ENCODE results near the gene KRT40.

The KRT40 gene

DNA sequence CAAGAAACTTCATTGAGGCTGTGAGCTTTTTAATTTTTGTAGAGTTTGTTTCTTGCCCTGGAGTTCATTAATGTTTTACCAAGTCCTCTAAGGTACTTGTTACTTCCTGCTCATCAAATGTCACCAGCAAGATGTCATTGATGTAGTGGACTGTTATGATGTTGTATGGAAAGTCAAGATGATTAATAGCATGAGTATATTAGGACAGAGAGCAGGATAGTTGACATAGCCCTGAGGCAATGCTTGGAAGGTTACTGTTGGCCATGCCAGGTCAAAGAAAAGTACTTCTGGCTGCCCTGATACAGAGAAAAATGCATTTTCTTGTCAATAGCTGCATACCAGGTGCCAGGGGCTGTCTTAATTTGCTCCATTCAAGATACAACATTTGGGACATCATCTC, 36.2 kb upstream of the KRT40 start:
- no peak for TF ChIP-seq EZH2phosphoT487 (IDR thresholded peaks at IDR 0.05; ENCODE audit: low read depth)
- TF ChIP-seq, protein P1, sequence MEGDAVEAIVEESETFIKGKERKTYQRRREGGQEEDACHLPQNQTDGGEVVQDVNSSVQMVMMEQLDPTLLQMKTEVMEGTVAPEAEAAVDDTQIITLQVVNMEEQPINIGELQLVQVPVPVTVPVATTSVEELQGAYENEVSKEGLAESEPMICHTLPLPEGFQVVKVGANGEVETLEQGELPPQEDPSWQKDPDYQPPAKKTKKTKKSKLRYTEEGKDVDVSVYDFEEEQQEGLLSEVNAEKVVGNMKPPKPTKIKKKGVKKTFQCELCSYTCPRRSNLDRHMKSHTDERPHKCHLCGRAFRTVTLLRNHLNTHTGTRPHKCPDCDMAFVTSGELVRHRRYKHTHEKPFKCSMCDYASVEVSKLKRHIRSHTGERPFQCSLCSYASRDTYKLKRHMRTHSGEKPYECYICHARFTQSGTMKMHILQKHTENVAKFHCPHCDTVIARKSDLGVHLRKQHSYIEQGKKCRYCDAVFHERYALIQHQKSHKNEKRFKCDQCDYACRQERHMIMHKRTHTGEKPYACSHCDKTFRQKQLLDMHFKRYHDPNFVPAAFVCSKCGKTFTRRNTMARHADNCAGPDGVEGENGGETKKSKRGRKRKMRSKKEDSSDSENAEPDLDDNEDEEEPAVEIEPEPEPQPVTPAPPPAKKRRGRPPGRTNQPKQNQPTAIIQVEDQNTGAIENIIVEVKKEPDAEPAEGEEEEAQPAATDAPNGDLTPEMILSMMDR (IDR thresholded peaks at IDR 0.05; ENCODE audit: low read depth, low read length): no peak
- H2AFZ ChIP-seq (ENCODE audit: low read depth, low read length): no peak overlapping the region
- H3K4me2 ChIP-seq (ENCODE audit: low read length): no peak overlapping the region
- no peak overlapping the region for H3K4me3 ChIP-seq (ENCODE audit: low read length)
- no peak overlapping the region for H3K9ac ChIP-seq (ENCODE audit: low read length)
- peaks cover 15% of the 10 kb centered on the region for H3K27me3 ChIP-seq (ENCODE audit: low read depth, low read length)
- no peak overlapping the region for H3K27ac ChIP-seq (ENCODE audit: low read length)
- no peaks in the 10 kb centered on the region for H3K9me3 ChIP-seq (ENCODE audit: insufficient read depth, low read length)
- H3K79me2 ChIP-seq (ENCODE audit: low read length): no peaks in the 10 kb centered on the region
- H3K4me1 ChIP-seq (ENCODE audit: low read length): no peaks in the 10 kb centered on the region
- H4K20me1 ChIP-seq (ENCODE audit: insufficient read depth, low read length): no peaks in the 10 kb centered on the region
- no peaks in the 10 kb centered on the region for H3K36me3 ChIP-seq (replicated peaks; ENCODE audit: low read depth, low read length)

DNA sequence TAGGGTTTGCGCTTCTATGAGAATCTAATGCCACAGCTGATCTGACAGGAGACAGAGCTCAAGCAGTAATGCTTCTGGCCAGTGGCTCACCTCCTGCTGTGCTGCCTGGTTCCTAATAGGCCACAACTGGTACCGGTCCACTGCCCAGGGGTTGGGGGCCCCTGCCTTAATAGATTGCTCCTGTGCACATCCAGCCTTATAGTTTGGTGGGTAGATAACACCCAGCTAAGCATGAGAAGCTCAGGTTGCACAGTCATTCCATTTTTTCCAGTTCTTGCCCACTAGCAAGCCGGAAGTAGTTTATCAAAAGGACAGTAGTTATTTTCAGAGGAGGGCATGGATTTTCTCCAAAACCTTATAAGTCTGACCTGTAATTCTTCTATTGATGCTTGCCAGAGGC, 35.3 kb upstream of the KRT40 start:
- Histone ChIP-seq H3K9me3 (ENCODE audit: insufficient read depth, low read length) (no peaks in the 10 kb centered on the region), H3K4me2 (ENCODE audit: low read length) (no peak overlapping the region), H3K27ac (ENCODE audit: low read length) (no peak overlapping the region), H4K20me1 (ENCODE audit: insufficient read depth, low read length) (no peaks in the 10 kb centered on the region), H3K9ac (ENCODE audit: low read length) (no peak overlapping the region), H2AFZ (ENCODE audit: low read depth, low read length) (no peak overlapping the region), H3K36me3 (replicated peaks; ENCODE audit: low read depth, low read length) (no peaks in the 10 kb centered on the region), H3K4me3 (ENCODE audit: low read length) (no peak overlapping the region), H3K27me3 (ENCODE audit: low read depth, low read length) (peaks cover 22% of the 10 kb centered on the region), H3K79me2 (ENCODE audit: low read length) (no peaks in the 10 kb centered on the region), H3K4me1 (ENCODE audit: low read length) (no peaks in the 10 kb centered on the region)
- TF ChIP-seq EZH2phosphoT487 (IDR thresholded peaks at IDR 0.05; ENCODE audit: low read depth): no peak
- TF ChIP-seq, protein P1 (IDR thresholded peaks at IDR 0.05; ENCODE audit: low read depth, low read length): no peak

DNA sequence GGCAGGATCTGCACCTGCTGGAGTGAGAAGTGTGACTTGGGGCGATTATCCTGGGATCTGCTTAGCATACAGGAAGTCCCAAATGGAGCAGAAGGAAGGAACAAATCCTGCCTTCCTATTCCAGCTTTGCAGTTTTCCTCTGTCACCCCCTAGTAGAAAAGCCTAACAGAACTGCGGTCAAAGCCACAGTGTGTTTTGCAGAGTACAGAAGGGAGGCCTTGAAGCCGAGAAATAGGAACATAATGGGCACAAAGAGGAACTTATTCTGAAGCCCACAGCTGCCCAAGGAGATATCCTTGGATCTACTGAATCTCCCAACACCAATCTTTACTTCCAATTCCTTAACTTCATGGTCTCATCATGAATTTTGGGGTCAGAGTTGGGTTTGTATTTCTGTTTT, 34.4 kb upstream of the KRT40 start:
- TF ChIP-seq EZH2phosphoT487 (IDR thresholded peaks at IDR 0.05; ENCODE audit: low read depth): no peak
- TF ChIP-seq, protein P1 (IDR thresholded peaks at IDR 0.05; ENCODE audit: low read depth, low read length): no peak
- Histone ChIP-seq H2AFZ (ENCODE audit: low read depth, low read length) (no peak overlapping the region), H3K4me3 (ENCODE audit: low read length) (no peak overlapping the region), H3K36me3 (replicated peaks; ENCODE audit: low read depth, low read length) (no peaks in the 10 kb centered on the region), H3K27me3 (ENCODE audit: low read depth, low read length) (peaks cover 22% of the 10 kb centered on the region), H4K20me1 (ENCODE audit: insufficient read depth, low read length) (no peaks in the 10 kb centered on the region), H3K79me2 (ENCODE audit: low read length) (no peaks in the 10 kb centered on the region), H3K4me2 (ENCODE audit: low read length) (no peak overlapping the region), H3K9ac (ENCODE audit: low read length) (no peak overlapping the region), H3K9me3 (ENCODE audit: insufficient read depth, low read length) (no peaks in the 10 kb centered on the region), H3K4me1 (ENCODE audit: low read length) (no peaks in the 10 kb centered on the region), H3K27ac (ENCODE audit: low read length) (no peak overlapping the region)

DNA sequence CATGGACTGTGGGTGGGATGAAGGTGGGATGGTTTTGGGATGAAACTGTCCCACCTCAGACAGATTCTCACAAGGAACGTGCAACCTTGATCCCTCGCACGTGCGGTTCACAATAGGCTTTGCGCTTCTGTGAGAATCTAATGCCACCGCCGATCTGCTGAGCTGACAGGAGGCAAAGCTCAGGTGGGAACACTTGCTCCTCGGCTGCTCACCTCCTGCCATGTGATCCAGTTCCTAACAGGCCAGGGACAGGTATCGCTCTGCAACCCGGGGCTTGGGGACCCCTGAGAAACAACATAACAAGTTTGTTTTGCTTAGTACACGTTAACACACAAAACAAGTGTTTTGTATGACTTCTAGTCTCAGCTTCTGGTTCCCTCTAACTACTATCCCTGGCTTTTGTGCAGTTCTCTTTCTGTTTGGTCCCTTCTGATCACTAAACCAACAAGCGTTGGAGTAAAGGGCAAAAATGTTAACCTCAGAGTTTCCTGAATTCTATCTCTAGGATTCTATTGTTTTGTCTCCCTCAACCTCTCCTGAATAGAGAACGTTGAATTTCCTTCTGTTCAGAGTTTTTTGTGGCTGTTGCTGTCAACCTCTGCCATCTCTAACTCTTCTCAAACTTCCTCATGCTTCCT, 32.6 kb upstream of the KRT40 start:
- H3K79me2 ChIP-seq (ENCODE audit: low read length): no peaks in the 10 kb centered on the region
- no peaks in the 10 kb centered on the region for H3K36me3 ChIP-seq (replicated peaks; ENCODE audit: low read depth, low read length)
- TF ChIP-seq EZH2phosphoT487 (IDR thresholded peaks at IDR 0.05; ENCODE audit: low read depth): no peak
- TF ChIP-seq, protein P1 (IDR thresholded peaks at IDR 0.05; ENCODE audit: low read depth, low read length): no peak
- H3K4me1 ChIP-seq (ENCODE audit: low read length): no peaks in the 10 kb centered on the region
- no peak overlapping the region for H3K4me3 ChIP-seq (ENCODE audit: low read length)
- H3K4me2 ChIP-seq (ENCODE audit: low read length): no peak overlapping the region
- H3K27ac ChIP-seq (ENCODE audit: low read length): no peak overlapping the region
- H3K9ac ChIP-seq (ENCODE audit: low read length): no peak overlapping the region
- H3K27me3 ChIP-seq (ENCODE audit: low read depth, low read length): peaks cover 19% of the 10 kb centered on the region
- H3K9me3 ChIP-seq (ENCODE audit: insufficient read depth, low read length): no peaks in the 10 kb centered on the region
- no peaks in the 10 kb centered on the region for H4K20me1 ChIP-seq (ENCODE audit: insufficient read depth, low read length)
- H2AFZ ChIP-seq (ENCODE audit: low read depth, low read length): no peak overlapping the region
